Pancreas (tissue), 10 donors: Measurements from ENCODE around the gene GANC. TPM values are rescaled to one million over a fixed set of nuclear protein-coding genes. Genes with fewer than 3 reads are reported as not detected.

ENCODE experiments used
- ATAC-seq, 4 donors: fragments of 200-7000 bp; cut with Tn5 transposase; one replicate each; pipeline versions ENCODE4 v1.8.0 to v1.9.1; 2020; ENCODE audit warnings: mild to moderate bottlenecking in 4 of 4, moderate library complexity in 4 of 4
- DNase-seq, 6 donors: peaks; one replicate each; pipeline ENCODE4 v3.0.0-alpha.2; 2020
- FAIRE-seq: peaks from 2 replicates; lab custom pipeline; 2012; peaks lifted over from hg19 to GRCh38; lab: Jason Lieb, UNC
- H3K27ac ChIP-seq, 4 donors: fragments of 200-600 bp; sonication (generic); 1 replicate in 3 of 4; 2 replicates in 1 of 4; pipeline versions ENCODE4 v1.5.0 to v1.8.0; 2020
- H3K27me3 ChIP-seq, 4 donors: fragments of 200-600 bp; one replicate each; pipeline ENCODE4 v1.8.0; 2021
- H3K36me3 ChIP-seq, 3 donors: fragments of 200-600 bp; sonication (generic) in 1 of 3; one replicate each; pipeline versions ENCODE4 v1.5.0 to v1.8.0; 2020 to 2021
- H3K4me1 ChIP-seq, 3 donors: fragments of 200-600 bp; one replicate each; pipeline ENCODE4 v1.8.0; 2021
- H3K4me3 ChIP-seq, 4 donors: fragments of 200-600 bp; sonication (generic) in 2 of 4; one replicate each; pipeline versions ENCODE4 v1.5.0 to v1.8.0; 2020 to 2021
- H3K9me3 ChIP-seq, 4 donors: fragments of 200-600 bp; one replicate each; pipeline ENCODE4 v1.8.0; 2021
- CTCF ChIP-seq, 4 donors: fragments of 200-600 bp; sonication (generic) in 3 of 4; IDR thresholded peaks; one replicate each; pipeline versions ENCODE4 v1.5.0 to v1.8.0; 2021; ENCODE audit warnings: antibody characterized with exemption in 4 of 4
- WGBS, 2 donors: extraction: QIAGEN DNeasy Blood & Tissue Kit; methylation state at CpG; one replicate each; pipeline ENCODE4 v1.1.7; 2013; 5-methylcytosine and 5-hydroxymethylcytosine counted together
- intact Hi-C, 3 donors: fragments of 100-400 bp; cut with DNase I; formaldehyde crosslinking; loops; one replicate each; pipeline versions ENCODE4 v1.11.1 to v1.14.2; 2022
- polyA plus RNA-seq, 2 donors: library from polyadenylated mRNA; stranded (reverse); fragments of 200-250 nt; gene quantifications; one replicate each; pipeline ENCODE4 v1.2.3, GENCODE V29; 2013
- total RNA-seq, 6 donors: library from RNA; stranded (reverse); fragmentation: NEBNext Ultra II Directional in 4 of 6; extraction: Animal tissue kit (Norgen Biotek cat#: 25700) in 4 of 6; gene quantifications; one replicate each; pipeline versions ENCODE4 v1.2.1 to v1.2.4, GENCODE V29; 2021 to 2023
- donor health status: healthy with polysubstance abuse.
- donor health status: DM: no; HTN: no; CAD: no; lungs with moderate emphysema.
- donor health status: DM: no; HTN: no; CAD: no.
- donor health status: control.
- donor health status: control.
- donor health status: Bipolar disorder and iron deficiency.
- donor health status: DM: yes; HTN: yes; CAD: no.
- donor health status: DM: no; HTN: no; CAD: no.
- donor health status: DM: no; HTN: no; CAD: no.
- donor health status: DM: yes; HTN: yes; CAD: no.

GANC gene
- total and polyA plus RNA-seq, 8 donors: 6.9 to 21.1 (median 10.1) TPM

- no peak for TF ChIP-seq CTCF (IDR thresholded peaks at IDR 0.05)
- Histone ChIP-seq H3K4me1 (no peaks in the 10 kb centered on the region), H3K9me3 (peaks cover 0 to 4% (median 0%) of the 10 kb centered on the region in 4 donors), H3K36me3 (no peaks in the 10 kb centered on the region), H3K27ac (no peak overlapping the region), H3K27me3 (no peaks in the 10 kb centered on the region), H3K4me3 (no peak overlapping the region)
- ATAC-seq (no peak), DNase-seq (no peak), FAIRE-seq (no peak)
- intact Hi-C loops: no loop called here
- WGBS, 2 donors: 94 to 98% methylated on average over 5 of the region's 5 CpGs
These were observed 102.3 kb downstream of the GANC start for GRCh38 chr15:42375252-42375651.

DNA sequence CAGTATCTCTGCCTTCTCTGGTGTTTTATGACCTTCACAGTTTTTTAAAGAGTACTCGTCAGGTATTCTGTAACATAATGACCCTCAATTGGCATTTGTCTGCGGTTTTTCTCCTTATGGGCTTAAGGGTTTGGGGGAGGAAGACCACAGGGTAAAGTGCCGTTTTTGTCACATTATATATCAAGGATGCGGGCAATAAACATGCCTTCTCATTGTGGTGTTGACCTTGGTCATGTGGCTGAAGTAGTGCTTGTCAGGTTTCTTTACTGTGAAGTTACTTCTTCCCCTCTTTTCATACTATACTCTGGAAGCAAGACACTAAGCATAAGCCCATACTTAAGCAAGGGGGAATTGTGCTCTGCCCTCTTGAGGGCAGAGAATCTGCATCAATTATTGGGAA is 102.9 kb downstream of the GANC start:
- Histone ChIP-seq H3K27me3 (no peaks in the 10 kb centered on the region), H3K4me1 (no peaks in the 10 kb centered on the region), H3K36me3 (no peaks in the 10 kb centered on the region), H3K27ac (no peak overlapping the region), H3K9me3 (peaks cover 0 to 4% (median 0%) of the 10 kb centered on the region in 4 donors), H3K4me3 (no peak overlapping the region)
- no peak for TF ChIP-seq CTCF (IDR thresholded peaks at IDR 0.05)
- DNase-seq (no peak), ATAC-seq (no peak), FAIRE-seq (no peak)
- intact Hi-C loops: no loop called here
- 65 to 71% methylated on average over 4 of the region's 4 CpGs for WGBS, 2 donors

GRCh38 chr15:42378011-42378410 is 105.0 kb downstream of the GANC start:
- DNase-seq (no peak), FAIRE-seq (no peak), ATAC-seq (no peak)
- peaks cover 0 to 4% (median 0%) of the 10 kb centered on the region in 4 donors for H3K9me3 ChIP-seq
- no peak for TF ChIP-seq CTCF (IDR thresholded peaks at IDR 0.05)
- intact Hi-C loops: no loop called here
- no peak overlapping the region for H3K4me3 ChIP-seq
- 73 to 76% methylated on average over 8 of the region's 8 CpGs for WGBS, 2 donors
- no peaks in the 10 kb centered on the region for H3K4me1 ChIP-seq
- H3K27ac ChIP-seq: no peak overlapping the region
- no peaks in the 10 kb centered on the region for H3K27me3 ChIP-seq
- H3K36me3 ChIP-seq: no peaks in the 10 kb centered on the region

DNA sequence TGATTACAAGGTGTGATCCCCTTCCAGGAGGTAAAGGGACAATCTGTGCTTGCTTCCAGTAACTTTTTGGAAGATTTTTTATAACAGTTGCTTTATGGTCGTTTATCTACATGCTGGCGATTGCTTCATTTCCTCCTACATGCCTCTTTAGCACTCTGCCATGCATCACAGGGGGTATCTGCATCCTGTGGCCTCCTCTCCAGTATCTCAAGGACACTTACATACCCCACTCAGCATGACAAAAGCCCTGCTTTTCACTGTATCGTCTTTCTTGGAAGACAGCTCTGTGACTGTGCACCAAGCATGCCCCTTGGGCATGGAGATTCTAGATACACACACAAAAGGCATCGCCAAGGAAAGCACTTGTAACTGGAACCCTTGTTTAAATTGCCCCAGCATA is 111.6 kb downstream of the GANC start:
- Histone ChIP-seq H3K4me3 (no peak overlapping the region), H3K27me3 (no peaks in the 10 kb centered on the region), H3K9me3 (no peaks in the 10 kb centered on the region), H3K27ac (no peak overlapping the region), H3K4me1 (no peaks in the 10 kb centered on the region), H3K36me3 (no peaks in the 10 kb centered on the region)
- no peak for DNase-seq
- 63 to 66% methylated on average over 4 of the region's 4 CpGs for WGBS, 2 donors
- TF ChIP-seq CTCF (IDR thresholded peaks at IDR 0.05): no peak
- intact Hi-C loops: no loop called here
- no peak for FAIRE-seq
- ATAC-seq: no peak

- Histone ChIP-seq H3K4me3 (no peak overlapping the region), H3K27me3 (no peaks in the 10 kb centered on the region), H3K36me3 (no peaks in the 10 kb centered on the region), H3K4me1 (no peaks in the 10 kb centered on the region), H3K27ac (no peak overlapping the region), H3K9me3 (no peaks in the 10 kb centered on the region)
- no peak for DNase-seq
- 32 to 35% methylated on average over 5 of the region's 5 CpGs for WGBS, 2 donors
- TF ChIP-seq CTCF (IDR thresholded peaks at IDR 0.05): no peak
- peak in 2 of 4 donors; percentile 27 to 32 for ATAC-seq
- intact Hi-C loops: no loop called here
- no peak for FAIRE-seq
These were observed 112.4 kb downstream of the GANC start for GRCh38 chr15:42385206-42385979.
